Endodermal cell (in vitro differentiated cells): ENCODE results near the gene TOM1L2. TPM values are rescaled to one million over a fixed set of nuclear protein-coding genes. Genes with fewer than 3 reads are reported as not detected.

Source experiments
- DNase-seq: peaks from one replicate; pipeline ENCODE4 v3.0.0-alpha.2; 2017
- H3K27ac ChIP-seq: 2 replicates; pipeline ENCODE4 v1.5.1; 2013; ENCODE audit warnings: mild to moderate bottlenecking, low read depth, low read length, moderate library complexity
- H3K27me3 ChIP-seq: 2 replicates; pipeline ENCODE4 v1.6.1; 2013; ENCODE audit warnings: mild to moderate bottlenecking, low read length, moderate library complexity; ENCODE audit not compliant: insufficient read depth, control insufficient read depth, poor library complexity, severe bottlenecking
- H3K36me3 ChIP-seq: 2 replicates; pipeline ENCODE4 v1.7.0; 2013; ENCODE audit warnings: mild to moderate bottlenecking, low read length, moderate library complexity; ENCODE audit not compliant: control insufficient read depth, insufficient read depth
- H3K4me1 ChIP-seq: one replicate; pipeline ENCODE4 v1.7.0; 2013; ENCODE audit warnings: low read length; ENCODE audit not compliant: control insufficient read depth, insufficient read depth
- H3K4me3 ChIP-seq: 2 replicates; pipeline ENCODE4 v1.5.1; 2013; ENCODE audit warnings: mild to moderate bottlenecking, low read length, moderate library complexity
- H3K9ac ChIP-seq: 2 replicates; pipeline ENCODE4 v1.6.1; 2013; ENCODE audit warnings: mild to moderate bottlenecking, low read length, moderate library complexity; ENCODE audit not compliant: poor library complexity, severe bottlenecking; ENCODE audit errors: extremely low read depth
- H3K9me3 ChIP-seq: 2 replicates; pipeline ENCODE4 v1.6.1; 2013; ENCODE audit warnings: mild to moderate bottlenecking, low read length, moderate library complexity; ENCODE audit not compliant: control insufficient read depth
- H3K27ac Mint-ChIP-seq: 2 replicates; pipeline ENCODE4 v1.8.0; 2020; ENCODE audit warnings: mixed read lengths
- H3K27me3 Mint-ChIP-seq: 2 replicates; pipeline ENCODE4 v1.8.0; 2021; ENCODE audit warnings: mild to moderate bottlenecking, mixed read lengths; ENCODE audit not compliant: insufficient read depth
- H3K36me3 Mint-ChIP-seq: 2 replicates; pipeline ENCODE4 v1.8.0; 2020; ENCODE audit warnings: low read depth, mixed read lengths
- H3K4me1 Mint-ChIP-seq: 2 replicates; pipeline ENCODE4 v1.8.0; 2020; ENCODE audit warnings: mixed read lengths
- H3K4me3 Mint-ChIP-seq: 2 replicates; pipeline ENCODE4 v1.8.0; 2020; ENCODE audit warnings: mild to moderate bottlenecking, moderate library complexity, mixed read lengths
- H3K9me3 Mint-ChIP-seq: 2 replicates; pipeline ENCODE4 v1.8.0; 2020; ENCODE audit warnings: mild to moderate bottlenecking, mixed read lengths
- WGBS, 2 experiments: methylation state at CpG; one replicate each; pipeline versions ENCODE4 v1.1.5 to v1.1.7; 2013; ENCODE audit warnings: missing lambda C conversion rate in 2 of 2, mixed read lengths in 1 of 2; ENCODE audit not compliant: insufficient coverage in 1 of 2, insufficient read length in 1 of 2; 5-methylcytosine and 5-hydroxymethylcytosine counted together
- total RNA-seq, 2 donors: library from RNA; stranded (reverse); fragmentation: NEBNext Ultra II Directional in 1 of 2; extraction: Animal tissue kit (Norgen Biotek cat#: 25700) in 1 of 2; gene quantifications; 2 replicates in 1 of 2; 3 replicates in 1 of 2; pipeline ENCODE4 v1.2.1, GENCODE V29; 2021
- TF ChIP-seq, protein P1 (sequence below): fragments of 200-600 bp; sonication (generic); conservative IDR thresholded peaks from 2 replicates; pipeline ENCODE4 v1.5.0; 2021; ENCODE audit warnings: antibody characterized with exemption, mild to moderate bottlenecking

Gene TOM1L2
- total RNA-seq, 2 donors from 2014 or later, result 10.2 to 11.5 TPM

DNA sequence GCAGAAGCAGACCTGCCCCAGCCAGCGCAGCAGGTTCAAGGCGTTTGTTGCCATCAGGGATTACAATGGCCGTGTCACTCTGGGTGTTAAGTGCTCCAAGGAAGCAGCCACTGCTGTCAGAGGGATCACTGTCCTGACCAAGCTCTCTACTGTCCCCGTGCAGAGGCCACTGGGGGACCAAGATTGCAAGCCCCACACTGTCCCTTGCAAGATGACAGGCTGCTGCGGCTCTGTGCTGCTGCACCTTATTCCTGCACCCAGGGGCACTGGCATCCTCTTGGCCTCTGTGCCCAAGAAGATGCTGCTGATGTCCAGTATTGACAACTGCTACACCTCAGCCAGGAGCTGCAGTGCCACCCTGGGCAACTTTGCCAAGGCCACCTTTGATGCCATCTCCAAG is 39.1 kb upstream of the TOM1L2 start:
- H3K4me3 ChIP-seq, result no peak overlapping the region
- H3K9me3 ChIP-seq, result no peaks in the 10 kb centered on the region
- no peak for DNase-seq
- peaks cover 62% of the 10 kb centered on the region for H3K36me3 Mint-ChIP-seq
- no peaks in the 10 kb centered on the region for H3K27me3 ChIP-seq
- peaks cover 96% of the 10 kb centered on the region for H3K36me3 ChIP-seq
- no peak overlapping the region for H3K9ac ChIP-seq
- no peak overlapping the region for H3K27ac ChIP-seq
- TF ChIP-seq, protein P1, sequence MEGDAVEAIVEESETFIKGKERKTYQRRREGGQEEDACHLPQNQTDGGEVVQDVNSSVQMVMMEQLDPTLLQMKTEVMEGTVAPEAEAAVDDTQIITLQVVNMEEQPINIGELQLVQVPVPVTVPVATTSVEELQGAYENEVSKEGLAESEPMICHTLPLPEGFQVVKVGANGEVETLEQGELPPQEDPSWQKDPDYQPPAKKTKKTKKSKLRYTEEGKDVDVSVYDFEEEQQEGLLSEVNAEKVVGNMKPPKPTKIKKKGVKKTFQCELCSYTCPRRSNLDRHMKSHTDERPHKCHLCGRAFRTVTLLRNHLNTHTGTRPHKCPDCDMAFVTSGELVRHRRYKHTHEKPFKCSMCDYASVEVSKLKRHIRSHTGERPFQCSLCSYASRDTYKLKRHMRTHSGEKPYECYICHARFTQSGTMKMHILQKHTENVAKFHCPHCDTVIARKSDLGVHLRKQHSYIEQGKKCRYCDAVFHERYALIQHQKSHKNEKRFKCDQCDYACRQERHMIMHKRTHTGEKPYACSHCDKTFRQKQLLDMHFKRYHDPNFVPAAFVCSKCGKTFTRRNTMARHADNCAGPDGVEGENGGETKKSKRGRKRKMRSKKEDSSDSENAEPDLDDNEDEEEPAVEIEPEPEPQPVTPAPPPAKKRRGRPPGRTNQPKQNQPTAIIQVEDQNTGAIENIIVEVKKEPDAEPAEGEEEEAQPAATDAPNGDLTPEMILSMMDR, result no peak
- H3K4me3 Mint-ChIP-seq, result no peak overlapping the region
- no peaks in the 10 kb centered on the region for H3K9me3 Mint-ChIP-seq
- no peak overlapping the region for H3K27ac Mint-ChIP-seq
- peaks cover 9% of the 10 kb centered on the region for H3K4me1 ChIP-seq
- WGBS, 2 experiments, result 93 to 100% methylated on average over 5 of the region's 5 CpGs
- H3K27me3 Mint-ChIP-seq, result no peaks in the 10 kb centered on the region
- peaks cover 3% of the 10 kb centered on the region for H3K4me1 Mint-ChIP-seq

DNA sequence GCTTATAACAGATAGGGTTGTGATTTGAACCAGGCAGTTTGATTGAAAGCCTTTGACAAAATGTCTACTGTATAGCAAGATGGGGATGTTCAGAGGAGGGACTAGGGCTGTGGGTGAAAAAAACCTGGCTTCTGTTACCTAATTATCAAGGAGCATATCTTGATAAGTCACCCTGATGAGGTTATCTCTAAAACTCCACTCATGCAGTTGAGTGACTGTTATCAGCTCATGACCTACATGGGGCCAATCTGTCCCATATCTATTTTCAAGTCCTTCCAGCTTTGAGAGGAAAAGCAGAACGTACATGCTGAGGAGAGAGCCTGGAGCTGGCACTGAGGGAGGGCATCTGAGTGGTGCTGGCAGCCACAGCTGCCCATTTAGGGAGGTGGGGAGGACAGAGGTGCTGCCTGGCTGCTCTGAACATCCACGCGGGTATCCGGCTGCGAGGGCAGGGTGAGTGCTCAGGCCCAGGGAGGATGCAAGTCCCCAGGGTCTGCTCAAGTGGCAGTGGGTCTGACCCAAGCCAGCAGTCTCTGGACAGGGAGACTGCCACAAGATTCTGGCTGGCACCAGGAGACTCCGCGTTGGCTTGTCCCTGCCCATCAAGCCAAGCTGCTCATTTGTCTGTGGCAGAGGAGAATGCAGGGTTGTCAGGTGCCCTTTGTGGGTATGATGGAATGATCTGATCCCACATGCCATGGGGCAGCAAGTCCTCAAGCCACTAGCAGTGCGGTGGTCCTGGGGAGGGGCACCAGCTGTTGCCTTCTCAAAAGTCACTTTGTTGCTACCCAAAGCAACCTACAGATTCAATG is 37.6 kb upstream of the TOM1L2 start:
- WGBS, 2 experiments, result 83 to 88% methylated on average over 7 to 8 of the region's 8 CpGs

DNA sequence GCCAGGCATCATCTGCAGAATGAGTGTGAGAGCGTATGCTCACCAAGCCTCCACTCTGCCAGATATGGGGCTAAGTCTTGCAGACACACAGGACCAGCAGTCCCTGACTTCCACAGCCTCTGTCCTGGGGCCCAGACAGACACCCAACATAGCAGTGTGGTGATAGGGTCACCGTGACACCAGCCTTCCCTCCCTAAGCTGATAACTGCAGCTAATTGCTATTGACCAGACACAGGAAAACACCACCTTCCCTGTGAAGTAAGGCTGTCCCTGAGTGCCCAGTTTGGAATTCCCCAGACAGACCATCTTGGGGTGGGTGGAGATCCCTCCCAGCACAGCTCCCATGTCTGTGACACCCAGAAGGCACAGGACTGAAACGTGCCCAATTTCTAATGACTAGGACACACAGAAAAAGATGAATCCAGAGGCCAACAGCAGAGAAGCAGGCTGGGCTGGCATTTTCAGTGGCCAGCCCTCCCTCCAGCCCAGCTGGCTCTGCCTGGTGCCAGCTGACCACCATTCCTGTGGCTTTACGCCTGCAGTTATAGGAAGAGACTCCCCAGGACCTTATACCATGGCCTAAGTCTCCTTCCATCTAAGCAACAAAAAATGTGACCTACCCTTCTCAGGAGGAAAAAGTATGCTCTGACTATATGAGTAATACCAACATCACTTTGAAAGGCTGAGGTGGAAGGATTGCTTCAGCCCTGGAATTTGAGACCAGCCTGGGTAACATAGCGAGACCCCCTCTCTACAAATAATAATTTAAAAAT is 36.5 kb upstream of the TOM1L2 start:
- Histone ChIP-seq H3K36me3 (peaks cover 86% of the 10 kb centered on the region), H3K9ac (no peak overlapping the region), H3K4me3 (no peak overlapping the region), H3K27me3 (no peaks in the 10 kb centered on the region), H3K9me3 (no peaks in the 10 kb centered on the region), H3K27ac (no peak overlapping the region), H3K4me1 (peaks cover 16% of the 10 kb centered on the region)
- no peak for DNase-seq
- H3K4me1 Mint-ChIP-seq, result peaks cover 13% of the 10 kb centered on the region
- H3K4me3 Mint-ChIP-seq, result no peak overlapping the region
- H3K36me3 Mint-ChIP-seq, result peaks cover 49% of the 10 kb centered on the region
- WGBS, 2 experiments, result 86 to 93% methylated on average over 4 to 5 of the region's 5 CpGs
- TF ChIP-seq, protein P1, result no peak
- H3K9me3 Mint-ChIP-seq, result no peaks in the 10 kb centered on the region
- no peak overlapping the region for H3K27ac Mint-ChIP-seq
- H3K27me3 Mint-ChIP-seq, result no peaks in the 10 kb centered on the region

More for the DNA sequence above, 37.6 kb upstream of the TOM1L2 start:
- peak; percentile 45 for DNase-seq
- Histone ChIP-seq H3K27me3 (no peaks in the 10 kb centered on the region), H3K4me1 (peaks cover 16% of the 10 kb centered on the region), H3K9ac (no peak overlapping the region), H3K9me3 (no peaks in the 10 kb centered on the region), H3K4me3 (no peak overlapping the region), H3K27ac (no peak overlapping the region), H3K36me3 (peaks cover 89% of the 10 kb centered on the region)
- no peaks in the 10 kb centered on the region for H3K27me3 Mint-ChIP-seq
- TF ChIP-seq, protein P1, result no peak
- peaks cover 13% of the 10 kb centered on the region for H3K4me1 Mint-ChIP-seq
- H3K9me3 Mint-ChIP-seq, result no peaks in the 10 kb centered on the region
- no peak overlapping the region for H3K4me3 Mint-ChIP-seq
- H3K27ac Mint-ChIP-seq, result peak overlapping the region; percentile 12
- H3K36me3 Mint-ChIP-seq, result peaks cover 51% of the 10 kb centered on the region
